Activated T-helper 1 cell treated with anti-CD3 and anti-CD28 coated beads, Interleukin-12 subunit alpha, Interleukin-12 subunit beta, Interleukin-2, Interleukin-4 antibody, amounts not matched to agents 30 ng/mL and 10 ng/mL and 1 ng/mL, durations not matched to agents 14 hours and 24 hours and 36 hours (primary cell): ENCODE measurements around the gene CABP4. TPM values are rescaled to one million over a fixed set of nuclear protein-coding genes. Genes with fewer than 3 reads are reported as not detected.
"Not testable (repeated sequence)": the region's sequence is repeated elsewhere in the genome, so short reads cannot be mapped to it uniquely, and the experiment has no call there.

Experiments
- DNase-seq: peaks from one replicate; pipeline ENCODE4 v3.0.0; 2021; ENCODE audit warnings: low spot score
- H3K27ac Mint-ChIP-seq: one replicate; pipeline ENCODE4 v1.8.0; 2021; ENCODE audit warnings: mild to moderate bottlenecking, mixed read lengths
- H3K27me3 Mint-ChIP-seq: one replicate; pipeline ENCODE4 v1.8.0; 2022; ENCODE audit warnings: mild to moderate bottlenecking, moderate library complexity, mixed read lengths; ENCODE audit not compliant: insufficient read depth
- H3K36me3 Mint-ChIP-seq: one replicate; pipeline ENCODE4 v1.8.0; 2021; ENCODE audit warnings: low read depth, mixed read lengths
- H3K4me1 Mint-ChIP-seq: one replicate; pipeline ENCODE4 v1.8.0; 2021; ENCODE audit warnings: low read depth, mixed read lengths
- H3K4me3 Mint-ChIP-seq: one replicate; pipeline ENCODE4 v1.8.0; 2021; ENCODE audit warnings: mild to moderate bottlenecking, moderate library complexity, mixed read lengths
- H3K9me3 Mint-ChIP-seq: one replicate; pipeline ENCODE4 v1.8.0; 2021; ENCODE audit warnings: mixed read lengths
- intact Hi-C: fragments of 100-400 bp; cut with micrococcal nuclease; formaldehyde crosslinking; loops from one replicate; pipeline ENCODE4 v1.15.1; 2024
- total RNA-seq: library from RNA; stranded (reverse); gene quantifications from 2 replicates; pipeline ENCODE4 v1.2.3, GENCODE V29; 2022

Gene CABP4
- total RNA-seq, 1 donor from 2014 or later: 0.86 TPM

- intact Hi-C loops: no loop called here
- Mint-ChIP-seq H3K9me3 (no peaks in the 10 kb centered on the region), H3K36me3 (peaks cover 3% of the 10 kb centered on the region), H3K27ac (no peak overlapping the region), H3K27me3 (no peaks in the 10 kb centered on the region), H3K4me3 (peak overlapping the region; percentile 76), H3K4me1 (peaks cover 13% of the 10 kb centered on the region)
- no peak for DNase-seq
Measured at GRCh38 chr11:67470337-67471002, 15.3 kb downstream of the CABP4 start.

GRCh38 chr11:67472882-67473281, 17.7 kb downstream of the CABP4 start:
- no peak overlapping the region for H3K4me3 Mint-ChIP-seq
- H3K27ac Mint-ChIP-seq: no peak overlapping the region
- peaks cover 3% of the 10 kb centered on the region for H3K27me3 Mint-ChIP-seq
- peaks cover 6% of the 10 kb centered on the region for H3K4me1 Mint-ChIP-seq
- no peaks in the 10 kb centered on the region for H3K9me3 Mint-ChIP-seq
- DNase-seq: no peak
- H3K36me3 Mint-ChIP-seq: no peaks in the 10 kb centered on the region
- intact Hi-C loops: no loop called here

GRCh38 chr11:67476692-67477091, 21.5 kb downstream of the CABP4 start:
- H3K27me3 Mint-ChIP-seq, H3K27ac Mint-ChIP-seq, DNase-seq, H3K4me1 Mint-ChIP-seq, intact Hi-C loops, H3K9me3 Mint-ChIP-seq, H3K36me3 Mint-ChIP-seq, H3K4me3 Mint-ChIP-seq: not testable (repeated sequence)

- H3K4me3 Mint-ChIP-seq, DNase-seq, H3K4me1 Mint-ChIP-seq, H3K27me3 Mint-ChIP-seq, H3K36me3 Mint-ChIP-seq, H3K9me3 Mint-ChIP-seq, intact Hi-C loops, H3K27ac Mint-ChIP-seq: not testable (repeated sequence)
Measured at GRCh38 chr11:67477344-67478050, 22.3 kb downstream of the CABP4 start.

- peak overlapping the region; percentile 100 for H3K27ac Mint-ChIP-seq
- H3K4me3 Mint-ChIP-seq: peak overlapping the region; percentile 94
- peaks cover 20% of the 10 kb centered on the region for H3K36me3 Mint-ChIP-seq
- peaks cover 47% of the 10 kb centered on the region for H3K4me1 Mint-ChIP-seq
- H3K27me3 Mint-ChIP-seq: peaks cover 7% of the 10 kb centered on the region
- no peaks in the 10 kb centered on the region for H3K9me3 Mint-ChIP-seq
- intact Hi-C loops: loop anchor here (5.0 kb wide), 1 partner anchor 525 kb away; the partner anchor contains the start of gene PC
- no peak for DNase-seq
Measured at GRCh38 chr11:67482275-67482826, 27.2 kb downstream of the CABP4 start.

GRCh38 chr11:67482827-67483798, 28.0 kb downstream of the CABP4 start, which contains the start of gene AIP:
Gene AIP, plus strand, starts transcription at chr11:67483026. Its CDS starts 133 bp downstream, at chr11:67483159.
- peaks cover 27% of the 10 kb centered on the region for H3K36me3 Mint-ChIP-seq
- H3K27me3 Mint-ChIP-seq: peaks cover 4% of the 10 kb centered on the region
- peaks cover 55% of the 10 kb centered on the region for H3K4me1 Mint-ChIP-seq
- H3K27ac Mint-ChIP-seq: peak within 1 kb of the TSS; percentile 100
- peak; percentile 98 for DNase-seq
- H3K9me3 Mint-ChIP-seq: no peaks in the 10 kb centered on the region
- intact Hi-C loops: loop anchor here (1.0 to 5.0 kb wide), 6 partner anchors 14 to 526 kb away; partner anchors contain the start of genes CDK2AP2, PC, RPS6KB2 and TMEM134
- peak within 1 kb of the TSS; percentile 94 for H3K4me3 Mint-ChIP-seq

GRCh38 chr11:67483831-67484665, 28.9 kb downstream of the CABP4 start:
- H3K36me3 Mint-ChIP-seq: peaks cover 34% of the 10 kb centered on the region
- DNase-seq: peak; percentile 50
- peak overlapping the region; percentile 94 for H3K4me3 Mint-ChIP-seq
- H3K27ac Mint-ChIP-seq: peak overlapping the region; percentile 100
- intact Hi-C loops: loop anchor here (1.0 to 5.0 kb wide), 8 partner anchors 15 to 527 kb away; partner anchors contain the start of genes CDK2AP2, PC, RPS6KB2 and TMEM134
- H3K27me3 Mint-ChIP-seq: peaks cover 4% of the 10 kb centered on the region
- H3K4me1 Mint-ChIP-seq: peaks cover 64% of the 10 kb centered on the region
- H3K9me3 Mint-ChIP-seq: no peaks in the 10 kb centered on the region

GRCh38 chr11:67484847-67485311, 29.7 kb downstream of the CABP4 start:
- peaks cover 39% of the 10 kb centered on the region for H3K36me3 Mint-ChIP-seq
- H3K4me1 Mint-ChIP-seq: peaks cover 69% of the 10 kb centered on the region
- peak; percentile 66 for DNase-seq
- intact Hi-C loops: loop anchor here (1.0 to 5.0 kb wide), 4 partner anchors 21 to 528 kb away; partner anchors contain the start of gene PC
- H3K4me3 Mint-ChIP-seq: peak overlapping the region; percentile 94
- H3K27ac Mint-ChIP-seq: peak overlapping the region; percentile 100
- peaks cover 1% of the 10 kb centered on the region for H3K27me3 Mint-ChIP-seq
- no peaks in the 10 kb centered on the region for H3K9me3 Mint-ChIP-seq

- not testable (repeated sequence) for H3K27me3 Mint-ChIP-seq, H3K9me3 Mint-ChIP-seq
- Mint-ChIP-seq H3K4me3 (peak overlapping the region; percentile 82), H3K36me3 (peaks cover 42% of the 10 kb centered on the region), H3K27ac (peak overlapping the region; percentile 100), H3K4me1 (peaks cover 70% of the 10 kb centered on the region)
- intact Hi-C loops: loop anchor here (1.0 to 2.0 kb wide), 3 partner anchors 49 to 216 kb away; partner anchors contain the start of genes ANKRD13D and PTPRCAP
- DNase-seq: peak; percentile 48
Measured at GRCh38 chr11:67485873-67486361, 30.8 kb downstream of the CABP4 start.

GRCh38 chr11:67486481-67487195, 31.5 kb downstream of the CABP4 start:
- H3K9me3 Mint-ChIP-seq: no peaks in the 10 kb centered on the region
- peaks cover 44% of the 10 kb centered on the region for H3K36me3 Mint-ChIP-seq
- intact Hi-C loops: loop anchor here (1.0 to 2.0 kb wide), 4 partner anchors 20 to 198 kb away; partner anchors contain the start of genes ANKRD13D and PTPRCAP
- H3K4me1 Mint-ChIP-seq: peaks cover 70% of the 10 kb centered on the region
- peak; percentile 44 for DNase-seq
- H3K27ac Mint-ChIP-seq: peak overlapping the region; percentile 100
- peak overlapping the region; percentile 82 for H3K4me3 Mint-ChIP-seq
- H3K27me3 Mint-ChIP-seq: no peaks in the 10 kb centered on the region
